H1 (cell line): ENCODE results near the gene DYNC1I1. TPM values are rescaled to one million over a fixed set of nuclear protein-coding genes. Genes with fewer than 3 reads are reported as not detected.

Source experiments
- CTCF ChIA-PET: fragments of 300-600 bp; sonication (Branson Sonifier 250); formaldehyde crosslinking; loops from one replicate; lab custom pipeline; 2021; ENCODE audit not compliant: partially characterized antibody; lab: Charles Lee
- POLR2A ChIA-PET: fragments of 300-600 bp; sonication (Branson Sonifier 250); formaldehyde crosslinking; loops from one replicate; lab custom pipeline; 2021; ENCODE audit warnings: inconsistent platforms; ENCODE audit not compliant: partially characterized antibody; lab: Charles Lee
- DNase-seq, 2 experiments: peaks; one replicate each; pipeline versions ENCODE4 v3.0.0 to v3.0.0-alpha.2; 2010 to 2022; ENCODE audit warnings: low spot score in 2 of 2, low read depth in 1 of 2, mixed read lengths in 1 of 2
- FAIRE-seq: peaks from 2 replicates; lab custom pipeline; 2011; peaks lifted over from hg19 to GRCh38; lab: Jason Lieb, UNC
- H2AFZ ChIP-seq: 2 replicates; pipeline ENCODE4 v1.8.1; 2012; ENCODE audit warnings: low read length, inconsistent platforms
- H2AK5ac ChIP-seq: 2 replicates; pipeline ENCODE4 v1.6.1; 2013; ENCODE audit warnings: low read depth, low read length
- H2BK120ac ChIP-seq: replicated peaks from 2 replicates; pipeline ENCODE3; 2013; ENCODE audit warnings: low read depth, low read length, inconsistent platforms
- H2BK12ac ChIP-seq: 2 replicates; pipeline ENCODE4 v1.6.1; 2013; ENCODE audit warnings: low read depth, low read length
- H2BK15ac ChIP-seq: 2 replicates; pipeline ENCODE4 v1.6.1; 2013; ENCODE audit warnings: low read length
- H2BK20ac ChIP-seq: 2 replicates; pipeline ENCODE4 v1.6.1; 2013; ENCODE audit warnings: low read length
- H2BK5ac ChIP-seq: 2 replicates; pipeline ENCODE4 v1.6.1; 2013; ENCODE audit warnings: low read depth, low read length
- H3K14ac ChIP-seq: 2 replicates; pipeline ENCODE4 v1.6.1; 2013; ENCODE audit warnings: inconsistent platforms; ENCODE audit not compliant: insufficient read length
- H3K18ac ChIP-seq: 2 replicates; pipeline ENCODE4 v1.6.1; 2013; ENCODE audit warnings: low read length; ENCODE audit errors: extremely low read depth
- H3K23ac ChIP-seq: 2 replicates; pipeline ENCODE4 v1.6.1; 2013; ENCODE audit warnings: inconsistent platforms; ENCODE audit not compliant: insufficient read length
- H3K23me2 ChIP-seq: 2 replicates; pipeline ENCODE4 v1.6.1; 2013; ENCODE audit warnings: low read depth, low read length
- H3K27ac ChIP-seq: 2 replicates; pipeline ENCODE4 v1.6.1; 2011; ENCODE audit warnings: low read depth, low read length, inconsistent platforms
- H3K27me3 ChIP-seq, 4 experiments: replicated peaks in 1 of 4; 1 replicate in 1 of 4; 2 replicates in 3 of 4; pipeline versions ENCODE4 v1.6.1 to v1.8.1; 2011 to 2013; ENCODE audit warnings: low read length in 3 of 4, mild to moderate bottlenecking in 3 of 4, inconsistent platforms in 2 of 4, mixed read lengths in 2 of 4, moderate library complexity in 1 of 4; ENCODE audit not compliant: control insufficient read depth in 3 of 4, insufficient read depth in 3 of 4; ENCODE audit errors: extremely low read depth in 1 of 4
- H3K36me3 ChIP-seq, 4 experiments: 2 replicates each; pipeline versions ENCODE4 v1.6.1 to v1.8.1; 2011 to 2013; ENCODE audit warnings: mild to moderate bottlenecking in 4 of 4, low read length in 3 of 4, moderate library complexity in 2 of 4, control low read depth in 1 of 4, inconsistent platforms in 1 of 4; ENCODE audit not compliant: insufficient read depth in 4 of 4, control insufficient read depth in 2 of 4
- H3K4ac ChIP-seq: replicated peaks from 2 replicates; pipeline ENCODE3; 2013; ENCODE audit warnings: low read length, low read depth, mixed read lengths, inconsistent platforms; ENCODE audit not compliant: insufficient read length
- H3K4me1 ChIP-seq, 4 experiments: replicated peaks in 1 of 4; 1 replicate in 1 of 4; 2 replicates in 3 of 4; pipeline versions ENCODE4 v1.6.1 to v1.8.1; 2011 to 2013; ENCODE audit warnings: low read length in 3 of 4, inconsistent platforms in 2 of 4, mixed read lengths in 1 of 4; ENCODE audit not compliant: insufficient read depth in 4 of 4, control insufficient read depth in 3 of 4
- H3K4me2 ChIP-seq, 2 experiments: 2 replicates each; pipeline versions ENCODE4 v1.6.1 to v1.8.1; 2011 to 2013; ENCODE audit warnings: low read depth in 2 of 2, low read length in 2 of 2, control low read depth in 1 of 2, inconsistent platforms in 1 of 2, mild to moderate bottlenecking in 1 of 2; ENCODE audit not compliant: insufficient read depth in 1 of 2
- H3K4me3 ChIP-seq, 4 experiments: fragments of 200-600, 300-600 bp in 1 of 4; sonication (generic), shearing (Covaris generic), sonication (Bioruptor Twin) in 1 of 4; 2 replicates each; pipeline versions ENCODE4 v1.5.1 to v1.8.1; 2011 to 2016; ENCODE audit warnings: low read length in 4 of 4, low read depth in 3 of 4, control low read depth in 2 of 4, inconsistent platforms in 2 of 4, mild to moderate bottlenecking in 2 of 4, mixed read lengths in 1 of 4, moderate library complexity in 1 of 4; ENCODE audit not compliant: insufficient read depth in 2 of 4; ENCODE audit errors: extremely low read depth in 1 of 4
- H3K56ac ChIP-seq: replicated peaks from 2 replicates; pipeline ENCODE3; 2013; ENCODE audit warnings: low read depth, mild to moderate bottlenecking, mixed read lengths, low read length, inconsistent platforms; ENCODE audit not compliant: insufficient read length
- H3K79me1 ChIP-seq: 2 replicates; pipeline ENCODE4 v1.6.1; 2013; ENCODE audit warnings: low read depth, low read length, control low read depth
- H3K79me2 ChIP-seq, 2 experiments: 2 replicates each; pipeline versions ENCODE4 v1.6.1 to v1.8.1; 2012 to 2013; ENCODE audit warnings: low read length in 2 of 2, mild to moderate bottlenecking in 2 of 2, inconsistent platforms in 1 of 2; ENCODE audit not compliant: insufficient read depth in 2 of 2, control insufficient read depth in 1 of 2
- H3K9ac ChIP-seq, 4 experiments: replicated peaks in 1 of 4; 1 replicate in 1 of 4; 2 replicates in 3 of 4; pipeline versions ENCODE4 v1.6.1 to v1.8.1; 2011 to 2013; ENCODE audit warnings: low read depth in 3 of 4, low read length in 3 of 4, control low read depth in 2 of 4, mild to moderate bottlenecking in 2 of 4, moderate library complexity in 2 of 4, inconsistent platforms in 1 of 4; ENCODE audit errors: extremely low read depth in 1 of 4
- H3K9me3 ChIP-seq, 2 experiments: 2 replicates each; pipeline versions ENCODE4 v1.6.1 to v1.8.1; 2012 to 2013; ENCODE audit warnings: mild to moderate bottlenecking in 2 of 2, moderate library complexity in 2 of 2, control low read depth in 1 of 2, inconsistent platforms in 1 of 2, low read depth in 1 of 2, low read length in 1 of 2, mixed read lengths in 1 of 2; ENCODE audit not compliant: insufficient read depth in 2 of 2
- H4K20me1 ChIP-seq, 2 experiments: replicated peaks in 1 of 2; 2 replicates each; pipeline versions ENCODE3 to v1.8.1; 2011 to 2013; ENCODE audit warnings: inconsistent platforms in 2 of 2, low read length in 2 of 2, mild to moderate bottlenecking in 1 of 2; ENCODE audit not compliant: insufficient read depth in 2 of 2, control insufficient read depth in 1 of 2
- H4K5ac ChIP-seq: 2 replicates; pipeline ENCODE4 v1.6.1; 2013; ENCODE audit warnings: low read length, low read depth, mixed read lengths, inconsistent platforms; ENCODE audit not compliant: insufficient read length
- H4K8ac ChIP-seq: 2 replicates; pipeline ENCODE4 v1.8.0; 2013; ENCODE audit warnings: mild to moderate bottlenecking, moderate library complexity, low read length, inconsistent platforms; ENCODE audit not compliant: insufficient read depth; ENCODE audit errors: extremely low read depth
- H4K91ac ChIP-seq: replicated peaks from 2 replicates; pipeline ENCODE3; 2013; ENCODE audit warnings: low read length, mixed read lengths, inconsistent platforms; ENCODE audit not compliant: insufficient read length
- CEBPB ChIP-seq: IDR thresholded peaks from 2 replicates; pipeline ENCODE4 v1.6.1; 2012; ENCODE audit warnings: low read depth, low read length
- EGR1 ChIP-seq: IDR thresholded peaks from 2 replicates; pipeline ENCODE4 v1.6.1; 2011; ENCODE audit warnings: low read depth, low read length, borderline replicate concordance
- GTF2F1 ChIP-seq: IDR thresholded peaks from 2 replicates; pipeline ENCODE4 v1.6.1; 2012; ENCODE audit warnings: low read depth, low read length, improper control_type of control experiment, borderline replicate concordance
- MAFK ChIP-seq: IDR thresholded peaks from 2 replicates; pipeline ENCODE4 v1.6.1; 2012; ENCODE audit warnings: low read depth, mild to moderate bottlenecking, improper control_type of control experiment, low read length
- POLR2A ChIP-seq, 2 experiments: IDR thresholded peaks; 1 replicate in 1 of 2; 2 replicates in 1 of 2; pipeline ENCODE4 v1.6.1; 2011; ENCODE audit warnings: low read depth in 2 of 2, low read length in 2 of 2, mild to moderate bottlenecking in 2 of 2; ENCODE audit errors: control extremely low read depth in 1 of 2
- RBBP5 ChIP-seq: IDR thresholded peaks from 2 replicates; pipeline ENCODE4 v1.7.1; 2012; ENCODE audit warnings: low read depth, mild to moderate bottlenecking, inconsistent platforms, low read length, moderate library complexity, borderline replicate concordance
- SP4 ChIP-seq: IDR thresholded peaks from 2 replicates; pipeline ENCODE4 v1.6.1; 2012; ENCODE audit warnings: low read length, inconsistent platforms
- SRF ChIP-seq: IDR thresholded peaks from 2 replicates; pipeline ENCODE4 v1.6.1; 2011; ENCODE audit warnings: mild to moderate bottlenecking, low read depth, low read length, moderate library complexity
- TCF12 ChIP-seq: IDR thresholded peaks from 2 replicates; pipeline ENCODE4 v1.6.1; 2011; ENCODE audit warnings: low read depth, mild to moderate bottlenecking, low read length
- WGBS, 2 experiments: shearing (Covaris generic) in 1 of 2; methylation state at CpG; one replicate each; pipeline versions ENCODE4 v1.1.6 to v1.1.7; 2013 to 2015; ENCODE audit warnings: low lambda C conversion rate in 2 of 2, mixed read lengths in 2 of 2, inconsistent platforms in 1 of 2, low coverage in 1 of 2, missing lambda C conversion rate in 1 of 2; ENCODE audit not compliant: insufficient replicate concordance in 2 of 2, insufficient coverage in 1 of 2, insufficient read length in 1 of 2; ENCODE audit errors: extremely low coverage in 1 of 2, missing lambda C conversion rate in 1 of 2; 5-methylcytosine and 5-hydroxymethylcytosine counted together
- polyA plus RNA-seq, 7 experiments: library from polyadenylated mRNA; depleted of rRNA in 3 of 7; stranded (reverse) in 5 of 7; unstranded in 2 of 7; fragments of >200 nt in 5 of 7; fragments of 200-250 nt in 2 of 7; gene quantifications; 1 replicate in 5 of 7; 2 replicates in 1 of 7; 4 replicates in 1 of 7; pipeline versions ENCODE4 v1.2.1 to v1.2.3, GENCODE V29; 2011 to 2013; ENCODE audit warnings: missing spikeins in 2 of 7, mixed read lengths in 2 of 7
- total RNA-seq: library from RNA; stranded (reverse); fragmentation: NEBNext Ultra II Directional; extraction: Animal tissue kit (Norgen Biotek cat#: 25700); gene quantifications from 2 replicates; pipeline ENCODE4 v1.2.1, GENCODE V29; 2021

The DYNC1I1 gene
- total and polyA plus RNA-seq, 2 of the 8 experiments (the other 6 are each of a cell fraction or from before 2014, with no cell fraction given): 0.45 to 0.58 TPM

GRCh38 chr7:95922191-95922590 is 149.8 kb downstream of the DYNC1I1 start:
- Histone ChIP-seq H2AK5ac (no peak overlapping the region), H2BK5ac (no peak overlapping the region), H3K79me1 (no peaks in the 10 kb centered on the region), H3K4ac (no peak overlapping the region), H2BK120ac (no peak overlapping the region), H3K79me2 (no peaks in the 10 kb centered on the region), H3K27ac (no peak overlapping the region), H2BK20ac (no peak overlapping the region), H3K56ac (no peak overlapping the region), H3K9ac (no peak overlapping the region), H3K9me3 (no peaks in the 10 kb centered on the region), H4K91ac (no peak overlapping the region), H3K36me3 (no peaks in the 10 kb centered on the region), H4K20me1 (no peaks in the 10 kb centered on the region), H2BK12ac (no peak overlapping the region), H4K5ac (no peak overlapping the region), H3K18ac (no peak overlapping the region), H3K4me2 (no peak overlapping the region), H4K8ac (no peak overlapping the region), H3K14ac (no peak overlapping the region), H3K23ac (no peak overlapping the region), H3K23me2 (no peaks in the 10 kb centered on the region), H3K27me3 (no peaks in the 10 kb centered on the region), H2AFZ (no peak overlapping the region), H3K4me1 (no peaks in the 10 kb centered on the region), H2BK15ac (no peak overlapping the region), H3K4me3 (no peak overlapping the region)
- DNase-seq (no peak), FAIRE-seq (no peak)
- 83% methylated on average over 3 of the region's 3 CpGs; no CpG with 5 or more reads in 1 of the 2 experiments for WGBS, 2 experiments
- ChIA-PET CTCF (interaction anchor here (1.4 kb wide), 1 partner anchor 11 kb away, joined by 3 read pairs; no protein-coding TSS in a partner anchor), POLR2A (no interaction called here)
- TF ChIP-seq SP4 (no peak), TCF12 (no peak), POLR2A (IDR thresholded peaks at IDR 0.05; ENCODE audit: control extremely low read depth in 1 of 2, low read depth in 2 of 2, low read length in 2 of 2) (no peak), CEBPB (no peak), RBBP5 (no peak), SRF (no peak), MAFK (no peak), EGR1 (no peak), GTF2F1 (no peak)
